ENCODE measurements around the gene MACO1.
A peak's percentile ranks its signal among the peaks of the same experiment; 100 is the strongest.
"Not testable (repeated sequence)": the region's sequence is repeated elsewhere in the genome, so short reads cannot be mapped to it uniquely, and the experiment has no call there.

The MACO1 gene

DNA sequence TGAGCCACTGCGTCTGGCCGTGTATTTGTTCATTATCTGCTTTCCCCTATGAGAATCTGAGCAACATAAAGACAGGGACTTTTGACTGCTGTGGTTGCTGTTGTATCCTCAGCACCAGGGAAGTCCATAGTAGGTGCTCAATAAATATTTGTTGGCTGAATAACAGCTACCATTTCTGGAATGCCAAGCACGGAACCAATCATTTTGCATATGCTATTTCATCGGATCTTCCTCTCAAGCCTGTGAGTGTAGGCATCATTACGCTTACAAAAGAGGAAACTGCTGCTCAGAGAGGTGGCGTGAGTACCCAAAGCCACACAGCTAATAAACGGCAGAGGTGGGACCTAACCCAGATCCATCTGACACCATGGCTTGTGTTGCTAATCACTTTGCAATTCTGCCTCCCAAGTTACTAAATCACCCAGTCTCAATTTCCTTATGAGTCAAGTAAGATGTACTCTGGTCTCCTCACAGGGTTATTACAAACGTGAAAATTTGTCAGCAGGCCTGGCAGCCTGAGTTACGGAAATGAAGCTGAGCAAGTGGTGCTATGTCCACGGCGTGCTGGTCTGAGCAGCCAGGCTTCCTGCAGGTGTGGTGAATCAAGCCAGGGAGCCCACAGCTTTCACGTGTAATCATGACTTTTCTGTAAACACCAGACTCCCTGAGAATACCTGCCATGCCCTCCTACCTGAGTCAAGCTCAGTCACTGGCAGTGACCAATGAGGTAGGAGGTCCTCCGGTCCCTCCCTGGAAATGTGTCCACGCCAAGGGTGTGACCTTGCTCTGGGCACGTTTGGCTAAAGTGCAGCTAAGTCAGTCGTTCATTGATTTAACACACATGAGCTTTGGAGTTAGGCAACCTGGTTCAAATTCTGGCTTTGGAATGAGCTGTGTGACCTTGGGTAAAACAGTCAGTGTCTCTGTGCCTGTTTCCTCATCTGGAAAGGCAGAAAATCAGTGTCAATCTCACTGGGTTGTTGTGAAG is 5.3 kb upstream of the MACO1 start:
- DNase-seq, result no peak

DNA sequence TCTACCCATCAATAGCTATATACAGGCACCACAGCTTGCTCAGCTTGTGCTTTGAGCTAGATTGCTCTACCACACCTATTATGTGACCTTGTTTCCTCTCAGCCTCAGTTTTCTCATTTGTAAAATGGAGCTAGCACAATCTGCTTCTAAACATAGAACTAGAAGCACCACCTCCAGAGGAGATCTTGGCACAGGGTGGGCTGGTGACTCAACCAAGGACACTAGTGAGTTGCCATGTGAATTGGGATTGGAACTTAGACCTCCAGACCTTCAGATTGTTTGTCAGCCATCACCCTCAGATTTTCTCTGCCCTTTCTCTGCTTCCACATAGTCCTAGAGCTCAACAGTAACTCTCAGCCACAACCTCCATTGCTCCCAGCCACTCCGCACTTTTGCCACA is 3.0 kb upstream of the MACO1 start:
- DNase-seq, result no peak

DNA sequence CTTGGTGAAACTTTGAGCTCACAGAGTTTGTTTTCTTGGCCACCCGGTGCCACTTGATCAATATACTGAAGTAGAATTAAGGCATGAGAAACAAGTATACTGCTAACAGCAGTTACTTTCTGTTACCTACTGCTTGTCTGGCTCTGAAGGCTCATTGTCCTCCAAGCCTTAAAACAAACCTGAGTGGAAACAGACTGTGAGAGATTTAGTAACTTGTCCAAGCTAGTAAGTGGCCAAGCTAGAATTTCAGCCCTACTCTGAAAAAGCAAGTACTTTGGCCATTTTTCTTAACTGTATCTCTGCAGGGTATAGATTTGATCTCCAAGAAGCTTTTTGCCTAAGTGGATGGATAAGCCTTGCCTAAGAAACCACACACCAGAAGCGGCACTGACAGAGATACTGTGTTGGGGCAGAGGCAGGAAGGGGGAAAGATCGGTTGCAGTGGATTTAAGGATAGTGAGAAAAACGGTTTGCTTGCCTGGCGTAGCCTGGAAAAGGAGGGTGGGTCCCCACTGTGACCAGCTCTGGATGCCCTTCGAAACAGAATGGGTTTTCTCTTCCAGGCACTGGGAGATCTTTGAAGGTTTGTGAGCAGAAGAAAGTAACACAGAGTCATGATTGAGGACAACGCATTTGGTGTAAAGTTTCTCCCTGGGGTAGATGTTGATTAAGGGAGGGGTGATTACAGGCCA is 2.1 kb upstream of the MACO1 start:
- no peak for DNase-seq

DNA sequence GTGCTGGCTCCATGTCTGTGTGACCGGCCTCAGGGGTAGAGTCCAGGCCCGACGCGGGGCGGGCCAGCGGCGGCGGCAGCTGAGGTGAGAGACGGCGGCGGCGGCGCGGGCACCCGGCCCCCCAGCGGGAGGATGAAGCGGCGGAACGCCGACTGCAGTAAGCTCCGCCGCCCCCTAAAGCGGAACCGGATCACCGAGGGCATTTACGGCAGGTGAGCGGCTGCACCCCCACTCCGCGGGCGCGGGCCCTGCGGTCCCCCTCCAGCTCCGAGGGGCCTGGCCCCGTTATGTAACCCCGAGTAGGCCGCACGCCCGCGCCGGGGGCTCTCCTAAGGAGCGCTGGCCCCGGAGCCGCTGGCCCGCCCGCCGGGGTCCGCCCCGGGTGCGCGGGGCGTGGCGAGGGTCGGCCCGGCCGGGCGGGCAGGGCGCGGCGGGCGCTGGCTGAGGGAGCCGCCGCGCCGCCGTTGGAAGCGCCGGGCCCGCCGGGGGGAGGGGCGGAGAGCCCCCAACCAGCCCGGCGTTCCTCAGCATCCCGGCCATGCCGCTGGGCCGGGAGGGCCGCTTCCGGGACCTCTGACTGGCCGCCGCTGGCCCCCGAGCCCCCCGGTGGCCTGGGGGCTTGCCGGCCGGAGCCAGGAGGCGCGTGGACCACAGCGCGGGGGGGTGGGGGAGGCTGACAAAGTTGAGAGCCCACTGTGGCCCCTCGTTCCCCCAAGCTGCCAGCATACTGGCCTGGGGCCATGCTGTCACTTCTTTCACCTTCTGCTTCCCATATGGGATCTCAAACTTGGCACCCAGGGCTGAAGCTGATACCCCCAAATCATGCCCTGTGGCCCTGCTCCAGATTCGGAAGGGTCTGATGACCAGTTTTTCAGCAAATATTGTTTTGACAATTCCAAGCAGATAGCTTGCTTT is 527 bp downstream of the MACO1 start:
- DNase-seq, result peak in 1 of 2 donors; percentile 21

DNA sequence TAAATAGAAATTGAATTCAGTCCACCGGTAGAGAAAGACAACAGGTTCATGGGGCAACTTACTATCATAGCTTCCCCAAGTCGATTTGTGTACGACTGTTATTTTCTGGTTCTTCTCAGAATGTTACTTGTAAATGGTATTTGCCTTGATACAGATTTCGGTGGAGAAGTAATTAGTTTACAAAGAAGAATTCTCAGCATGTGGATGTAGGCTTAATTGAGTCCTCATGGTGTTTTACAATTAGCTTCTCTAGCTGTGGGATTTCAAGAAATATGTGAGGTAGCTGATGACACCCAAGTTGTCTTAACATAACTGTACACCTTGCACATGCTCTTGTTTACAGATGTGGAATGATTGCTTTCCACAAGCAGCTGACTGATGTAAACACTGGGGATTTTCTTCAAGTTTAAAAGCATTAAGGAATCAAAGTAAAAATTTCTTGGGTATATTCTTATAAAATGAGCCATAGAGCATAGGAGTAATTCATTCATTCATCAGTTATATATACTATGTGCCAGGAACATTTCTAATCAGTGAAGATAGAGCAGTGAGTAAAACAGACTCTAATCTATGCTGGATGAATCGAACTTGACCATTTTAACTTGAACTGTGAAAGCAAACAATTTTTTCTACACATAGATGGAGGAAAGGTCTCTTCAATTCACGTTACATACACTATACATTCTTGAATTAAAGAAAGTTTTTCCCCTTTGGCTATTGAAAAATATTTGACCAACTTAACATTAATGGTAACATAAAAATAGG is 1.4 kb downstream of the MACO1 start:
- DNase-seq, result no peak

DNA sequence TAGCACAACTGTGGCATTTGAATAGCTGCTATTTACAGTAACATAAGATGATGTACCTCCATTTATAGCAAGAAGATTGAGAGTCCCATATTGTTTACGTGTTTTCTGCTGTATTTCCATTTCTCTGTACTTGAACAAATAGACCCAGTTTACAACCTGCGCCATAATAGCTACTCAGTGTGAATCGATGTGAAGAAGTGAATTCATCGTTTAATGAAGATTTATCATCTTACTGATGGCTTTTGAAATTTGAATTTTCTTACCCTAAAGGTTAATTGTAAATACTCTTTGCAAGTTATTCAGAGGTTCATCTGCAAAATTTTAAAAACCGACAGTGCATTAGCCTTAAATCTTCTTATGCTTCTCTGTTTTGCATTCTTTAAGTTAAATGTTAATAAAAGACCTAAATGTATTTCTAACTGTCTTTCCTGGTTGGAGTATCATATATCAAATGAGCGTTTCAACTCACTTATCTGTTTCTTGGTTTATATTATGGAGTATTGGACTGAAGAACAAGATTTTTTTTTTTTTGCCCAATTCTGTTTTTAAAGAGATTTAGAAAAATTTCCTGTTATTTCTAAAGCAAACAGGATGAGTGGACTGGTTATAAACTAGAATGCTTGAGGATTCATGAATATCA is 2.2 kb downstream of the MACO1 start:
- no peak for DNase-seq

DNA sequence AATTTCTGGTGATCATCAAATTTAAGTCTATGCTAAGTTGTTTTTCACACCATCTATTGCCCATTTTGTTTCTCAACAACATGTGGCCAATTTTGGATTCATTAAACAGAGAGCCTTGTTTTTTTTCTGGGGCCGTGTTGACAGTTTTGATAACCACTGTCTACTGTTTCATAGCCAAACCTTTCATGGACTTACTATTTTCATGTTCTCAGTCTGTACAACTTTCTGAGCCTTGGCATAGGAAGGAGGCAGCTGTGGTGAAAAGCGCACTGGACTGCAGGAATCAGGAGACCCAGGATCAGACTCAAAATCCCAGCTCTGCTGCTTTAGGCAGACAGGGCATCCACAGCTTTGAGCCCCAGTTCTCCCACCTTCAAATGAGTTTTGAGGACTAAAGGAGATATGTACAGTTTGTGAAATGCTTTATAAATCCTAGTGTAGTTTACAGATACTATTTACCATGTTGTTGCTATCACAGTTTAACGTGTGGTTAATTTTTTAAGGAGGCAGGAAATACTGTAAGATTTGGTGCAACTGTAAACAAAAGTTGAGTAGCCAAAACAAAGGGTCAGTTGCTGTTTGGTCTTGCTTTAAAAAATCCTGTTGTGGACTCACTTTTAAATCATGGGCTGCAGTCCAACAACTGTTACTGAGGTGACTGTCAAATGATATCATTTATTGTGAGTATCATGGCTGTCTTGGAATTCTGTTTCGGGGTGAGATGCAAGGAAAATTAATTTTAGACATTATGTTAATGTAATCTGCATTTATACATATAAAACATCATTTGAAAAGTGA is 2.9 kb downstream of the MACO1 start:
- no peak for DNase-seq

DNA sequence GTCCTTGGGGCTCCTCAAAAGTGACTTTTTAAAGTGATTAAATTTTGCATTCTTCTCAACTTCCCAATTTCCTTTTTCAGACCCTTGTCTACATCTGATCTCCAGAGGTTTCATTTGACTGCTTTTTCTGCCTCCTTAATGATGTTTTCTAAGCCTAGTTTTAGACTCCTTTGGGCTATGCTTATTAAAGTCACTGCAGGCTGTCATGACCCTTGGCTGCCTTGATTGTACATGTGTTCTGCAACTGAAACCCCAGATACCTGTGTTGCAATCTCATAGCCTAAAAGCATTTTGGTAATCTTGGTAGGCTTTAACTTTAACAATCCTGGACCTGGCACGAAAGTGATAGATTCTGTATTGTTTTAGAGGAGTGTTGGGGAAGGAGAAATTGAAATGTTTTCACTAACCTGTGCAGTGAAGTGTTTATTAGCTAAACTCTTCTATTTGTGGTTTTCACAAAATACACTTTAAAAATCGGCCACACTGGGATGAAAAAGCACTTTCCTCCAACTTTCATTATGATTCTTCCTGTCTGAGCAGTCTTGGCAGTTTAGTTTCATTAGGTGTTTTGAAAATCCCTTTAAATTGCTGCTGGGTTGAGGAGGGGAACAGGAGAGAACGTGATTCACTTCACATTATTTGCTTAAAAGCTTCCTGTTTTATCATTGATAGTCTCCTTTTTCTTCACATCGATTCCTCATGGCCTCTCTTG is 4.9 kb downstream of the MACO1 start:
- no peak for DNase-seq

DNA sequence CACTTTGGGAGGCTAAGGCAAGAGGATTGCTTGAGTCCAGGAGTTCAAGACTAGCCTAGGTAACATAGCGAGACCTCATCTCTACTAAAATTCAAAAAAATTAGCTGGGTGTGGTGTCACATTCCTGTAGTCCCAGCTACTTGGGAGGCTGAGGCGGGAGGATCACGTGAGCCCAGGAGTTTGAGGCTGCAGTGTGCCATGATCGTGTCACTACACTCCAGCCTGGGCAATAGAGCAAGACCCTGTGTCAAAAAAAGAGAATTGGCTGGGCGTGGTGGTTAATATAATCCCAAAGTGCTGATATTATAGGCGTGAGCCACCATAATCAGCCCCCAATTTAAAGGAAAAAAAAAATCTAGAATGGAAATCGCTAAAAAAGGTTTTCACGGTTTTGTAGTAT is 7.0 kb downstream of the MACO1 start:
- no peak for DNase-seq

DNA sequence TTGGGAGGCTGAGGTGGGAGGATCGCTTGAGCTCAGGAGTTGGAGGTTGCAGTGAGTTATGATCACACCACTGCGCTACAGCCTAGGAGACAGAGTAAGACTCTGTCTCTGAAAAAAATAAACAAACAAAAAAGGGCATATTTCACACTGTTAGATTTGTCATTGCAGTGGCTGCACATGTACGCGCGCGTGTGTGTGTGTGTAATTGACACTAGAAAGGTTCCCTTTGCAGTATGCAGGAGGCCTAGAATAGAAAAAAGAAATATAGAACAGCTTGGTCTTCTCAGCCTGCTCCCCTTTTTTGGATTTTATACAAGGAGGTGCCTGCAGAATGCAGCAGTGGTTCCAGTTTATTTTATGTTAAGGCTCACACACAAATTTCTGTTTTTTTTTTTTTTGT is 8.6 kb downstream of the MACO1 start:
- no peak for DNase-seq

DNA sequence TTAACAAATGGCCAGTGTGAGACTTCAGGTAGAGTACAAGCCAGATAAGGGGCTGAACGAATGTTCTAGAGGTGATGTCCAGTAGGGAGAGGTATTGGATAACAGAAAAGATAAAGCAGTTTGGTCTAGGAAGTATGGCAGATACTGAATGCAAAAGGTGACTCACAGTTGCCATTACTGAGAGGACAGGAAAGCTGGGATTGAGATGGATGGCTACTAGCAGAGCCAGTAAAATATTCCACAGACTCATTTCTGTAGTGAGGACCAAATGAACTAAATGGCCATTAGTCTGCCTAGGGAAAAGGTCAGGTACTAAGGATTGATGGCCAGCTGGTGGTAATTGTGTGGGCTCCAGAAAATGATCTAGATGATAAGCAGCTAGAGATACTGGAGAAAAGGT is 11.5 kb downstream of the MACO1 start:
- no peak for DNase-seq

DNA sequence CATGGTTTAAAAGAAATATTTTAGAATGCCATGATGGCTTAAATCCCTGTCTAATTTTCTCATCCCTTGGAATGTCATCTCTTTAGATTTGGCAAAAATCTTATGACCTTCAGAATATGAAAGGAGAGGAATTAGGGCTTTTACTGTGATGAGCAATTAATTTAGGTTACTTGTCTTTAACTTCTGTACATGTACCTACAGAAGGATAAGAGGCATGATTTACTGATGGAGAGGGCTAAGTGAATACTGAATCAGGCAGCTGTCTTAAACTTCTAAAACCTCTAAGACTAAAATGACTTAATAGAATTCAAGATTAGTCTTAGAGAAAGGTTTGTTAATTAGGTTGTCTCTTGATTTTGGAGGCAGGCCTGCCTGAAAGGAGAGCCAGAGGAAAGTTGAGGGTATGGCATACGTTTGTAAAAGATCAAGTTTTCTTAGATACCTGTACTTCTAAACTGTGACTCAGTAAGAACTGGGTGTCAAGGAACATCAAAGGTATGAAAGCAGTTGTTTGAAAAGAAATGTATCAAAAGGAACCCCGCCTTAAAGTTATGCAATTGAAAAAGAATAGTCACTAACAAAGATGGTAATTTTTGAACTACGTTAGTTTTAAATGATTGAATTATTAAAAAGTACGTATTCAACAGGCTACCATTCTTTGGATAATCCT is 12.5 kb downstream of the MACO1 start:
- DNase-seq, result no peak

DNA sequence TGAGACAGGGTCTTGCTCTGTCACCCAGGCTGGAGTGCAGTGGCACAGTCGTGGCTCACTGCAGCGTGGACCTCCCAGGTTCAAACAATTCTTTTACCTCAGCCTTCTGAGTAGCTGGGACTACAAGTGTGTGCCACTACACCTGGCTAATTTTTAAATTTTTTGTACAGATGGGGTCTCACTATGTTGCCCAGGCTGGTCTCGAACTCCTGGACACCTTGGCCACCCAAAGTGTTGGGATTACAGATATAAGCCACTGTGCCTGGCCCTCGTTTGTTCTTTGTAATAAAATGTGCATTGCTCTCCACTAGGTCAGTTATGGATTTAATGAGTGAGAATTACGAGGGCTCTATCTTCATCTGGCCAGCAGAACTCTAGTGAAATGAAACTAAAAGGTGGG is 13.9 kb downstream of the MACO1 start:
- DNase-seq, result not testable (repeated sequence)

DNA sequence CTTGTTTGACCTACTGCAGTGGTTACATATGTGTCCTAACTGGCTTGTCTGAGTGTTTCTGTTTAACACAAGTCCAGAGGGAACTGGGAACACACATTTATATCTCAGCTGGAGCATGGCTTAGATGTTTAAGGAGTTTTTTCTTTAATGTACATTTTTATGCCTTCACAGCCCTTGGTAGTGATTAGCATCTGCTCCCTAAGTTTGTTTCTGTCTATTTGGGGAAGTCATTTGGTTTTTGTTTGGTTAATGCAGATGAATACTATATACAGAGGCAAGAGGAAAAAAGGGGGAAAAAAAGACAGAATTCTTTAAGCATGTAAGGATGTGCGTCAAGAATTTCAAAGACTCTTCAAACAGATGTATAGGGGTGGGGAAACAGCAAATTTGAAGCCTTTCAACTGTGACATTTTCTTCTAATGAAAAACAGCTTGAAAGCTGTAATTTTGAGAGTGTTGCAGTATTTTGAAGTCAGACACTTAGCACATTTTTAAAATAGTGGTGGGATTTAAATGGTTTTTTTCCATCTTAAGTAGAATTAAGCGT is 15.4 kb downstream of the MACO1 start:
- no peak for DNase-seq

DNA sequence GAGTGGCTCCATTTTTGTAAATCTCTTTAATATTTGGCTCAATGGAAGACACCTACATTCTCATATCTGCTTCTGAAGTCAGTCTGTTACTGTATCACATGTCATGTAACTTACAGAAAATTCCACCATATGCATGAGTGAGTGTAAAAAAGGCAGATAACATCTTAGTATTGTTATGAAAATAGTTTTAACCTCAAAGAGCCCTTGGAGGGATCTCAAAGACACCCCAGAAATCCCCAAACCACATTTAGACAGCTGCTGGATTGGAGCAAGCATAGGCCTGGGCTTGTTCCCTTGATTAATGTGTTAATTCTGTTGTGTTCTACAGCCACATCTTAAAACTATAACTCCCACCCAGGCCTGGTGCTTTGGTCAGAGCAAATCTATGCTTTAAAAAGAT is 16.9 kb downstream of the MACO1 start:
- no peak for DNase-seq

DNA sequence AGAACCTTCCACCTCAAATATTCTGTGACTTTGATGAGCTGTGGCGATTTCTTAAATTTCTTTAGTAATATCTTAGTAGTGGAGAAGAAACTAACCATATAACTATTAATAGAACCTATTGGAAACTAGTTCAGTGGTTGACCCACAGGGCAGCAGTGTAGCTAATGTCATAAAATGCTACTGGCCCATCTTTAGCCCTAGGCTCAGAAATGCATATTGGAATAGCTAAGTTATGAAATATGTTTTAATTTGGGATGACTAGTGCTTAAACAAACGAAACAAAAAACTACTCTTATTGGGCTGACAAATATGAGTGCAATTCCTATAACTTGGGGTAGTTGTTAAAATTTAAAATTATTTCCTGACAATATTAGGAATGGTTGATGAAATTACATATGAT is 20.2 kb downstream of the MACO1 start:
- DNase-seq, result no peak

DNA sequence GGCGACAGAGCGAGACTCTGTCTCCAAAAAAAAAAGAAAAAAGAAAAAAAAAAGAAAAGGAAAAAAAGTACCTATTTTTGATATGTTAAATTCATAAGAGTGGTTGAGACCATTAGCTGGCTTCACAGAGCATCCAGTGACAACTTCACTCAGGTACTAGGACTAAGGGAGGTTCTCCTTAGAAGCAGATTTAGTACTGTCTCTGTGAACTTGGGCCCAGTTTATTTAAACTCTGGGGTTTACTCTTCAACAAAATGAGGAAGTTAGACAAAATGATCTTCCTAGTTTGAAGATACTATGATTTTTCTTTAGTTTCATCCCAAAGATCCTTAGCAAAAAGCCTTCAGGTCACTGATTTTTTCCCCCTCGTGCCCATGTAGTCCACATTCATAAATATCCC is 21.2 kb downstream of the MACO1 start:
- peak; percentile 17 to 50 for DNase-seq

DNA sequence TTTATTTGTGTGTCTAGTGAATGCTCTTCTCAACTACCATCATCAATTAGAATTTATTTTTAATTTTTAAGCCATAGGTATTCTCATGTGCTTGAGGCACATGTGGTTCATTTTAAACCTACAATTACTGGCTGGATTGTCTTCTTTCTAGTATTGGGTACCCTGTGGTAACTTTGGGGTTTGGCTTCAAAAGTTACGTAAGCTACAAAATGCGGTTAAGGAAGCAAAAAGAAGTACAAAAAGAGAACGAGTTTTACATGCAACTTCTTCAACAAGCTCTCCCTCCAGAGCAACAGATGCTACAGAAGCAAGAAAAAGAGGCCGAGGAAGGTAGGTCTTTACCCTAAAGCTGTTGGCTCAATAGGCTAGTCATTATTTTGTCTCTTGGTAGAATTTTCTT is 25.8 kb downstream of the MACO1 start:
- peak; percentile 48 to 71 for DNase-seq
